Cardiac fibroblast (primary cell): ENCODE data around the gene AKAP7.

Experiments
- DNase-seq, 2 donors: peaks; one replicate each; pipeline versions ENCODE4 v3.0.0 to v3.0.0-alpha.2; 2010; ENCODE audit warnings: low read depth in 2 of 2
- H3K4me3 ChIP-seq, 2 donors: replicated peaks in 1 of 2; 1 replicate in 1 of 2; 2 replicates in 1 of 2; pipeline ENCODE4 v1.5.1; 2011; ENCODE audit warnings: low read depth in 2 of 2, low read length in 2 of 2, mild to moderate bottlenecking in 2 of 2, moderate library complexity in 1 of 2
- TF ChIP-seq, protein P1 (sequence below): IDR thresholded peaks from one replicate; pipeline ENCODE4 v1.5.1; 2011; ENCODE audit warnings: low read depth, mild to moderate bottlenecking, low read length, inconsistent platforms

Gene AKAP7

DNA sequence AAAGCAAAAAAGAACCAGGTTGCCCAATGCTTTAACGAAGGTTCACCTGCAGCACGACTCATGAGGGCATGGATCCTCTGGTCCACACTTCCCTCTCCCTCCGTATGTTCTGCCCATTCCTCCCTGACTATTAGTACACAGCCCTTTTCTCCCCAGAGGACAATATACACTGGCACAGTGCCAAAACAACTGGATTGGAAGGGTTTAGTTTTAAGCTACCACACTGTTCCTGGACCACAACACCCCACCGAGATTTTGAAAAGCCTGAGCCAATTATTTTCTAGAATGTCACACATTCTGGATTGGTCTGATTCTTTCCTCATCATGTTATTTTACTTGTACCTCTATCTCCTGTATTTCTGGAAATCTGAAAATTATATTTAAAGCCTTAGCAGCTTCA, 2.9 kb upstream of the AKAP7 start:
- H3K4me3 ChIP-seq = no peak overlapping the region
- TF ChIP-seq, protein P1, sequence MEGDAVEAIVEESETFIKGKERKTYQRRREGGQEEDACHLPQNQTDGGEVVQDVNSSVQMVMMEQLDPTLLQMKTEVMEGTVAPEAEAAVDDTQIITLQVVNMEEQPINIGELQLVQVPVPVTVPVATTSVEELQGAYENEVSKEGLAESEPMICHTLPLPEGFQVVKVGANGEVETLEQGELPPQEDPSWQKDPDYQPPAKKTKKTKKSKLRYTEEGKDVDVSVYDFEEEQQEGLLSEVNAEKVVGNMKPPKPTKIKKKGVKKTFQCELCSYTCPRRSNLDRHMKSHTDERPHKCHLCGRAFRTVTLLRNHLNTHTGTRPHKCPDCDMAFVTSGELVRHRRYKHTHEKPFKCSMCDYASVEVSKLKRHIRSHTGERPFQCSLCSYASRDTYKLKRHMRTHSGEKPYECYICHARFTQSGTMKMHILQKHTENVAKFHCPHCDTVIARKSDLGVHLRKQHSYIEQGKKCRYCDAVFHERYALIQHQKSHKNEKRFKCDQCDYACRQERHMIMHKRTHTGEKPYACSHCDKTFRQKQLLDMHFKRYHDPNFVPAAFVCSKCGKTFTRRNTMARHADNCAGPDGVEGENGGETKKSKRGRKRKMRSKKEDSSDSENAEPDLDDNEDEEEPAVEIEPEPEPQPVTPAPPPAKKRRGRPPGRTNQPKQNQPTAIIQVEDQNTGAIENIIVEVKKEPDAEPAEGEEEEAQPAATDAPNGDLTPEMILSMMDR = no peak
- no peak for DNase-seq

DNA sequence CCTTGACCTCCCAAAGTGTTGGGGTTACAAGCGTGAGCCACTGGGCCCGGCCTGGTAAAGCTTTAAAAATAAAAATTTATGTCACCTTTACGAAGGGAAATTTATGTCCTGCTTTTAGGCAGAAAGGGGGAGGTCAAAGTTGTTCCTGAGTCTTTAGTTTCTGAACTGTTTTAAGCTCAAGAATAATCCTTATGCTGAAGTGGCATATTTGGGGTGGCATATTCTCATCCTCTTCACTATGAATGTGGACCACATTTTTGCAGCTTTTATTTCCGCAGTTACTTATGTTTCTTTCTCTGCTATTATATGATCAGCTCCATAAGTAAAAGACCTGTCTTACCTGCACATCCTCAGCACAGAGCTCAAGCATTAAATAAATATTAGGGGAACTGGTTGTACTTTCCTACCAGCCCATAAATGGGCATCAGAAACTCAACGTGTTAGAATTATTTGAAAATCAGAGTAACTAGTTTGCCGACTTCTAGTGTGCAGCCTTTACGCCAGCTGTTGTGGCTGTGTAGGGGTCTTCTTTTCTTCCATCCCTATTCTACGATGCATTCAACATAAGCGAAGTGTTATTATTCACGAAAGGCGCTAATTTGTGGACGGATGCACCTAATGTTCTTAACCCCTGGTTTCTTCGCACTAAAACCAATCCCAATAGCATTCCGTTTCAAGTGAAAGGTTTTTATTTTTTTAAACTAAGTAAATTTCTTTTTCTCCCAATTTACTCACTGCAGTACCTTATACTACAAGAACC, 867 bp upstream of the AKAP7 start:
- H3K4me3 ChIP-seq = peak overlapping the region; percentile 64 to 69
- TF ChIP-seq, protein P1 = no peak
- no peak for DNase-seq

DNA sequence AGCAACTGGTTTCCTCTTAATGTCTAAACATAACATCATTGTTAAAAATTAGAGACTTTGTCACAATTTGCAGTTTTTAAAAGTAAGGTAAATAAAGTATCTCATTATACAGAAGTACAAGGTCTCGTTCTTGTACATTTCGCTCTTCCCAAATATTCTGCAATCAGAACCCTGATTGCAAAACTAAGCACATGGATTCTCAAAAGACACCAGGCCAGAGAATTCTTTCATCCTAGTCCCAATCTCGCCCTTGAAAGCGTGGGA, 355 bp upstream of the AKAP7 start:
- DNase-seq = no peak
- peak overlapping the region; percentile 64 to 69 for H3K4me3 ChIP-seq
- TF ChIP-seq, protein P1 = no peak

DNA sequence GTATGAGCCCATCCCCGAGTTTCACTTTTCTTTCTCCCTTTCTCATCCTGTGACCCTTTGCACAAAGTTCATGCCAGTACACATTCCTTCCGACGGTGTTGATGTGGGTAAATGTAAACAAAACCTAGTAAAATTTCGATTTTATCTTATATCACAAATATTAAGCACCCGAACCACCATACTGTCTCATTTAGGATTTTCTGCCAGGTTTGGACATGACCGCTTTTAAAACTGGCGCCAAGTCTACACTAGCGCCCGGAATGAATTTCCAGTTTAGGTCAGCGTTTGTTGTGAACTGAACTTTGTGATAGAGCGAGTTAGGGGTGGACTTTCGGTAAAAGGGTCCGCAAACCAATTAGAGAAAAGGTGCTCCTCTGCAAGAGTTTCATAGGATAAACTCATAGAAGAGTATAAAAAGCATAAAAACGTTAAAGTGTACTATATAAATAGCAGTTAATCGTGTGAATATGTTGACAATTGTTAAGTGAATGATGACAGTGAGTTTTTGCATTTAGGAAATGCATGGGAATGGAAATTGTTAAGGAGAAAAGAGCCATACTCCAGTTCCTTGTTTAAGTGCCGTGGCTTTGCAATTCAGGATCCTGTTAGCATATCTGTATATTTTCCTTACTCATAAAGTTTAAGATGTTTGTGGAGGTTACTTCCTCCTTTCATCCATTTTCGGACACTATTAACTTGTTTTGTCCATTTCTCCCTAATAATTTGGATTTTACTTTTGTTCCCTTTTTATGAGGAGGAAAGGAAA, 937 bp downstream of the AKAP7 start:
- H3K4me3 ChIP-seq = peak overlapping the region; percentile 58 to 69
- TF ChIP-seq, protein P1 = no peak
- DNase-seq = peak; percentile 62 to 67

DNA sequence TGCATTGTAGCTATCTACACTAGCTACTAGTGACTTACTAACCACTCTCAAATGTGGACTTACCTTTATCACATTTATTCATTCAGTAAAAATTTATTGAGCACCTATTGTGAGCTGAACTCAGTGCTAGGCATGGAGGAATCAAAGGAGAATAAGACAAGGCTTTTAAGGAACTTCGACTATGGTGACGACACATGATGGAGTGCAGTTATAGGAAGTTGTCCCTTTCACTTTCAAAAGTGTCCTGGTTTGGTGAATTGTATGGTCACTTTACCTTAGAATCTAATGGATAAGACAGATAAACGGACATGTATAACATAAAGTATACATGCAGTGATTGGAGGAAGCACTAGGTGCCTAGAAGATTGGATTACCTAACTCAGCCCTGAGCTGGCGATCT, 4.3 kb downstream of the AKAP7 start:
- H3K4me3 ChIP-seq = no peak overlapping the region
- no peak for DNase-seq
- TF ChIP-seq, protein P1 = no peak

DNA sequence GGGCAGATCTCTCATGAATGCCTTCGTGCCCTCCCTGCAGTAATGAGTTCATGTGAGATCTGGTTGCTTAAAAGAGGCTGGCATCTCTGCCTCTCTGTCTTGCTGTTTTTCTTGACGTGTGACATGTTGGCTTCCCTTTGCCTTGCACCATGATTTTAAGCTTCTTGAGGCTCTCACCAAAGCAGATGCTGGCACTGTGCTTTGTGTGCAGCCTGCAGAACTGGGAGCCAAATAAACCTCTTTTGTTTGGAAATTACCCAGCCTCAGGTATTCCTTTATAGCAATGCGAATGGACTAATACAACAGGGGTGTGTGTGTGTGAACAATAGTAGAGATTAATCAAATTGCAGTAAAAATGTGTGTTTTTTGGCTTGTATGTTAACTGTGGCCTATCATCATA, 8.1 kb downstream of the AKAP7 start:
- no peak for DNase-seq
- TF ChIP-seq, protein P1 = no peak
- no peak overlapping the region for H3K4me3 ChIP-seq

DNA sequence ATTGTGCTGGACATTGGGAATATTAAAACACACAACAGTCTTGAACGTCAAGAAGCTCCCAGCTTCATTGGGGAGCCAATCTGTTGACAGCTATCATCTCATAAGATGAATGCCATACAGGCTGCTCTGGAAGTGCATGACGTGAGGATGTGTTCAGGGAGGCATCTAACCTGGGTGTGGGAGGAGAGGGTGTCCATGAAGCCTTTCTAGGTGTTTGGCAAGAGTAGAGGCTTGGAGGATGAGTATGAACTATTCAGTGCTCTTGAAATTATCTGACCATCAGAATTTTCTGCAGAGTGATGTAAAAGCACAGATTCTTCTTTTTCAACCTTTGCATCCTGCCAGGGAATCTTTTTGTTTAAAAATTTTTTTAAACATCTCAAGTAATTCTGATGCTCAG, 11.6 kb downstream of the AKAP7 start:
- TF ChIP-seq, protein P1 = no peak
- H3K4me3 ChIP-seq = no peak overlapping the region
- no peak for DNase-seq
